Sciatic nerve (tissue), 2 donors: Measurements from ENCODE around the gene GJC3. TPM values are rescaled to one million over a fixed set of nuclear protein-coding genes. Genes with fewer than 3 reads are reported as not detected.
A peak's percentile ranks its signal among the peaks of the same experiment; 100 is the strongest.
"Not testable (repeated sequence)": the region's sequence is repeated elsewhere in the genome, so short reads cannot be mapped to it uniquely, and the experiment has no call there.

Source experiments
- ATAC-seq: fragments of 200-7000 bp; cut with Tn5 transposase; one replicate; pipeline ENCODE4 v1.9.1; 2020; ENCODE audit warnings: mild to moderate bottlenecking, moderate library complexity
- DNase-seq: peaks from one replicate; pipeline ENCODE4 v3.0.0-alpha.2; 2020; ENCODE audit warnings: low spot score
- intact Hi-C: fragments of 100-400 bp; cut with DNase I; formaldehyde crosslinking; loops from one replicate; pipeline ENCODE4 v1.14.2; 2022
- total RNA-seq: library from RNA; stranded (reverse); fragmentation: NEBNext Ultra II Directional; extraction: Animal tissue kit (Norgen Biotek cat#: 25700); gene quantifications from one replicate; pipeline ENCODE4 v1.2.1, GENCODE V29; 2021
- donor health status: DM: no; HTN: no; CAD: no.
- donor health status: DM: no; HTN: no; CAD: no.

Gene GJC3
- total RNA-seq = 31.7 TPM

GRCh38 chr7:99928994-99929729 lies at the start of gene GJC3:
Gene GJC3 (minus strand): TSS chr7:99929620. CDS start chr7:99929620, 0 bp downstream.
- peak; percentile 76 for ATAC-seq

GRCh38 chr7:99976626-99977025 lies 47.2 kb upstream of the GJC3 start:
- no peak for DNase-seq
- intact Hi-C loops = no loop called here
- ATAC-seq = no peak

More at GRCh38 chr7:99928994-99929729, at the start of gene GJC3:
- intact Hi-C loops = no loop called here
- peak; percentile 63 for DNase-seq

GRCh38 chr7:99975782-99976521 lies 46.5 kb upstream of the GJC3 start, which contains the start of gene AZGP1:
Gene AZGP1 (minus strand): TSS chr7:99976031. CDS start chr7:99976020, 11 bp downstream.
- ATAC-seq (peak; percentile 85), DNase-seq (no peak)
- intact Hi-C loops = no loop called here

- intact Hi-C loops = no loop called here
- DNase-seq (no peak), ATAC-seq (no peak)
Observed at GRCh38 chr7:99974681-99975080, 45.3 kb upstream of the GJC3 start.

- DNase-seq, ATAC-seq, intact Hi-C loops: not testable (repeated sequence)
Observed at GRCh38 chr7:99973817-99974216, 44.4 kb upstream of the GJC3 start.

- intact Hi-C loops = no loop called here
- no peak for DNase-seq
Observed at GRCh38 chr7:99971242-99971641, 41.8 kb upstream of the GJC3 start.

GRCh38 chr7:99969813-99970212 lies 40.4 kb upstream of the GJC3 start:
- ATAC-seq, intact Hi-C loops, DNase-seq: not testable (repeated sequence)

More at GRCh38 chr7:99971242-99971641, 41.8 kb upstream of the GJC3 start:
- ATAC-seq = no peak

GRCh38 chr7:99969298-99969697 lies 39.9 kb upstream of the GJC3 start:
- DNase-seq = no peak

GRCh38 chr7:99958564-99959227 lies 29.3 kb upstream of the GJC3 start:
- no peak for DNase-seq
- intact Hi-C loops = no loop called here
- ATAC-seq = no peak

More at GRCh38 chr7:99969298-99969697, 39.9 kb upstream of the GJC3 start:
- no peak for ATAC-seq
- intact Hi-C loops = no loop called here

GRCh38 chr7:99955247-99955646 lies 25.8 kb upstream of the GJC3 start:
- ATAC-seq (no peak), DNase-seq (no peak)
- intact Hi-C loops = no loop called here

- DNase-seq, ATAC-seq, intact Hi-C loops: not testable (repeated sequence)
Observed at GRCh38 chr7:99954643-99955042, 25.2 kb upstream of the GJC3 start.

- DNase-seq = no peak
- ATAC-seq = peak; percentile 61
- intact Hi-C loops = no loop called here
Observed at GRCh38 chr7:99953649-99954048, 24.2 kb upstream of the GJC3 start.

- ATAC-seq, DNase-seq, intact Hi-C loops: not testable (repeated sequence)
Observed at GRCh38 chr7:99952649-99953048, 23.2 kb upstream of the GJC3 start.

- ATAC-seq, intact Hi-C loops, DNase-seq: not testable (repeated sequence)
Observed at GRCh38 chr7:99950819-99951218, 21.4 kb upstream of the GJC3 start.

- ATAC-seq (no peak), DNase-seq (no peak)
- intact Hi-C loops = no loop called here
Observed at GRCh38 chr7:99949645-99950228, 20.3 kb upstream of the GJC3 start.

- ATAC-seq = no peak
- intact Hi-C loops = no loop called here
Observed at GRCh38 chr7:99947608-99948007, 18.2 kb upstream of the GJC3 start.

GRCh38 chr7:99944497-99945070 lies 15.2 kb upstream of the GJC3 start:
- DNase-seq (no peak), ATAC-seq (no peak)
- intact Hi-C loops = no loop called here

More at GRCh38 chr7:99947608-99948007, 18.2 kb upstream of the GJC3 start:
- no peak for DNase-seq

GRCh38 chr7:99943641-99944496 lies 14.4 kb upstream of the GJC3 start:
- no peak for DNase-seq
- ATAC-seq = peak; percentile 74
- intact Hi-C loops = no loop called here
